ENCODE measurements around the gene FAM163B. TPM values are rescaled to one million over a fixed set of nuclear protein-coding genes. Genes with fewer than 3 reads are reported as not detected.

Gene FAM163B
- total and polyA plus RNA-seq, 2 donors (not counting 3 experiments of a cell fraction or from before 2014, with no cell fraction given), result not detected

DNA sequence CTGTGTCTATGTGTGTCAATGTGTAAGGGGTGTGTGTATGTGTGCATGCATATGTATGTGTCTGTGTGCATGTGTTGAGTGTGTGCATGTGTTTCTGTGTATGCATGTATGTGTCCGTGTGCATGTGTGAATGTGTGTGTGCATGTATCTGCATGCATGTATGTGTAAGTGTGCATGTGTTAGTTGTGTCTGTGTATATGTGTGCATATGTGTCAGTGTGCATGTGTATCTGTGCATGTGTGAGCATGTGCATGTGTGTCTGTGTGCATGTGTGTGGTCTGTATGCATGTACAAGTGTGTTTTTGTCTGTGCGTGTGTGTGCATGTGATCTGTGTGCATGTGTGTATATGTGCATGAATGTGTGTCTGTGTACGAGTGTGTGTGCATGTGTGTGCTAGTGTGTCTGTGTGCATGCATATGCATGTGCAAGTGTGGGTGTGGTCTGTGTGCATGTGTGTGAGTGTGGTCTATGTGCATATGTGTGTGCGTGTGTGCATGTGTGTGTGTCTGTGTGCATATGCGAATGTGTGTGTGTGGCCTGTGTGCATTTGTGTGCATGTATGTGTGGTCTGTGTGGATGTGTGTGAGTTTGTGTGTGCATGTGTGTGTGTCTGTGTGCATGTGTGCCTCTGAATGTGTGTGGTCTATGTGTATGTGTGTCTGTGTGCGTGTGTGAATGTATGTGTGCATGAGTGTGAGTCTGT is 9.6 kb downstream of the FAM163B start:
- no peak overlapping the region for H2AFZ ChIP-seq (ENCODE audit: low read depth, low read length)
- H3K4me2 ChIP-seq (ENCODE audit: insufficient read depth, low read length), result no peak overlapping the region
- DNase-seq (ENCODE audit: low read depth, low spot score) (no peak), FAIRE-seq (no peak)
- BruUV-seq (replicated peaks), result no TSS peak
- no peaks in the 10 kb centered on the region for H3K9me1 ChIP-seq (replicated peaks; ENCODE audit: control insufficient read depth, extremely low read depth, insufficient read depth, low read length)
- ChIA-PET CTCF (no interaction called here), POLR2A (no interaction called here)
- intact Hi-C loops (cut with micrococcal nuclease) (no loop called here), dilution Hi-C loops (cut with MboI; ENCODE audit: extremely low pct_ligation_motif_present, low sequenced_read_pairs) (no loop called here)
- no peak overlapping the region for H3K27ac ChIP-seq (ENCODE audit: insufficient read depth, low read depth, low read length)
- TF ChIP-seq, protein P1, sequence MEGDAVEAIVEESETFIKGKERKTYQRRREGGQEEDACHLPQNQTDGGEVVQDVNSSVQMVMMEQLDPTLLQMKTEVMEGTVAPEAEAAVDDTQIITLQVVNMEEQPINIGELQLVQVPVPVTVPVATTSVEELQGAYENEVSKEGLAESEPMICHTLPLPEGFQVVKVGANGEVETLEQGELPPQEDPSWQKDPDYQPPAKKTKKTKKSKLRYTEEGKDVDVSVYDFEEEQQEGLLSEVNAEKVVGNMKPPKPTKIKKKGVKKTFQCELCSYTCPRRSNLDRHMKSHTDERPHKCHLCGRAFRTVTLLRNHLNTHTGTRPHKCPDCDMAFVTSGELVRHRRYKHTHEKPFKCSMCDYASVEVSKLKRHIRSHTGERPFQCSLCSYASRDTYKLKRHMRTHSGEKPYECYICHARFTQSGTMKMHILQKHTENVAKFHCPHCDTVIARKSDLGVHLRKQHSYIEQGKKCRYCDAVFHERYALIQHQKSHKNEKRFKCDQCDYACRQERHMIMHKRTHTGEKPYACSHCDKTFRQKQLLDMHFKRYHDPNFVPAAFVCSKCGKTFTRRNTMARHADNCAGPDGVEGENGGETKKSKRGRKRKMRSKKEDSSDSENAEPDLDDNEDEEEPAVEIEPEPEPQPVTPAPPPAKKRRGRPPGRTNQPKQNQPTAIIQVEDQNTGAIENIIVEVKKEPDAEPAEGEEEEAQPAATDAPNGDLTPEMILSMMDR (IDR thresholded peaks at IDR 0.05; ENCODE audit: extremely low read depth in 1 of 2, insufficient read depth in 1 of 2, low read depth in 1 of 2, low read length in 2 of 2), result no peak
- no peak for TF ChIP-seq MYC (IDR thresholded peaks at IDR 0.05; ENCODE audit: low read depth, low read length)
- TF ChIP-seq GATA2 (IDR thresholded peaks at IDR 0.05; ENCODE audit: insufficient read depth, insufficient read length, low read depth, low read length), result no peak
- TF ChIP-seq JUN (IDR thresholded peaks at IDR 0.05; ENCODE audit: borderline replicate concordance, insufficient read depth, insufficient read length, low read depth), result no peak
- no peak for TF ChIP-seq POLR2AphosphoS5 (IDR thresholded peaks at IDR 0.05; ENCODE audit: insufficient read depth, low read depth, low read length)
- TF ChIP-seq EZH2 (IDR thresholded peaks at IDR 0.05; ENCODE audit: borderline replicate concordance, low read depth, low read length, severe bottlenecking), result no peak
- H3K27me3 ChIP-seq (ENCODE audit: control insufficient read depth in 2 of 2, insufficient read depth in 2 of 2, low read length in 2 of 2), result no peaks in the 10 kb centered on the region
- H3K4me3 ChIP-seq (replicated peaks in 1 of 3; ENCODE audit: insufficient read depth in 1 of 3, low read depth in 1 of 3, low read length in 3 of 3), result no peak overlapping the region
- no peaks in the 10 kb centered on the region for H3K36me3 ChIP-seq (ENCODE audit: control insufficient read depth in 2 of 2, extremely low read depth in 1 of 2, insufficient read depth in 2 of 2, low read length in 2 of 2)
- no peak overlapping the region for H3K9ac ChIP-seq (replicated peaks; ENCODE audit: extremely low read depth, insufficient read depth, low read length)
- H3K9me3 ChIP-seq (replicated peaks; ENCODE audit: control insufficient read depth, insufficient read depth, low read length), result peaks cover 1% of the 10 kb centered on the region
- H3K79me2 ChIP-seq (ENCODE audit: control insufficient read depth, insufficient read depth, low read length), result no peaks in the 10 kb centered on the region
- H3K4me1 ChIP-seq (ENCODE audit: control insufficient read depth, extremely low read depth, insufficient read depth, low read length), result no peaks in the 10 kb centered on the region
- no peaks in the 10 kb centered on the region for H4K20me1 ChIP-seq (replicated peaks; ENCODE audit: control insufficient read depth, extremely low read depth, insufficient read depth, low read length)

Measured in endothelial cell of umbilical vein (primary cell).